ENCODE measurements around the gene EPB41L2.
"Not testable (repeated sequence)": the region's sequence is repeated elsewhere in the genome, so short reads cannot be mapped to it uniquely, and the experiment has no call there.

Gene EPB41L2

DNA sequence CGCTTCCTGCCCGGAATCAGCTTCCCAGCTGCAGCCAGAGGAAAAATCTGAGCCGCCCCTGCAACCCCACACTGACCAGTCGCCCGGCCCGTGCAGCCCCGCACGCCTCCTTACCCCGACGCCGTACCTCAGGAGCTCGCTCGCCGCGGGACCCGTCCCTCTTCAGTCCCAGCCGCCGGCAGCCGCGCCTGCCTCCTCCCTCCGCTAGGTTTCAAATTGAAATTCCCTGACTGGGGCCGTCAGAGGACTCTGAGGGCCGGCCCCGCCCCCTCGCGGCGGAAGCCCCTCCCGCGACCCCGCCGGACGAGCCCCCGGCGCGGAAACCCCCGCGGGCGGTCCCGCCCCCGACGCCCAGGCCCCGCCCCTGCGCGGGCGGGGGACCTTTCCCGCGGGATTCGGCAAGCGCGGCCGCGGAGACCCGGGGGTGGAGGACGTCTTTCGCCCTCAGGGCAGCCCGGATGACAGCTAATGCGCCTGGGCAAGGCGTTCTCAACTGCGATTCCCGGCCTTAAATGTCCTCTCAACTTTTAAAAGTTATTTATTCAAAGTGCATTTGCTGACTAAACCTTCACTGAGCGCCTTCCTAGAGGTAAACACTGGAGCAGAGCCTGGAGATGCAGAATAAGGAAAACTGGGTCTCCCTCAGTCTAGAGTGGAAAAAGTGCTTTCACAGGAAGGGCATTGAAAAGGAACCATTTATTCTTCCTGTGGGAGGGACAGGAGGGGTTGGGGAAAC, at the start of gene EPB41L2:
Gene EPB41L2, minus strand, starts transcription at position 218 of the 736 bp plus-strand sequence. CDS start 106,760 bp downstream, outside the sequence.
- DNase-seq = peak; percentile 77 to 95

DNA sequence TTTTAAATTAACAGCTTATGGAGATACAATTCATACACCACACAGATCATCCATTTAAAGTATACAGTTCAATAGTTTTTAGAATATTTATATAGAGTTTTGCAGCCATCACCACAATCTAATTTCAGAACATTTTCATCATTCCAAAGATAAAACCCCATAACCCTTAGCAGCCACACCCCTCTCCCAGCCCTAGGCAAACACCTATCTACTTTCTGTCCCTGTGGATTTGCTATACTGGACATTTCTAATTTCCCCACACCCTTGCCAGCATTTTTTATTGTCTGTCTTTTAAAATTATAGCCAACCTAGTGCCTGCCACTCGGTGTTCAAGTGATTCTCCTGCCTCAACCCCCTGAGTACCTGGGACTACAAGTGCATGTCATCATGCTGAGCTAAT, 49.2 kb upstream of the EPB41L2 start:
- DNase-seq = no peak

DNA sequence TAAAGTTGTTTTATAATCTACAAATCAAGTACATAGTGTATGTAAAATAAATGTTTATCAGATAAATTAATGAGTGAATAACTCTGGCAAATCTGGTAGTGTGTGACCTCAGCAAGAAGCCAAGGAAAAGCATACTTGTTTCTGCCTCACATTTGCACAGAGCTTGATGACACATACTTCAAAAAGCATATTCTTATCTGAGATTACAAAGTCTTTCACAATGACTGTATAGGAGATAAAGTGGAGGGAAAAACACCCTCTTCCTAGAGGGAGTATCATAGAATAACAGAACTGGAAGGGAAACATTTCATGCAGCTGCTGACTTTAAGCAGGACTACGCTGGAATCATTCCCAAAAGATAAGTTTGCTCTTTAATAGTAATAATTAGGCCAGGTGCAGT, 44.1 kb upstream of the EPB41L2 start:
- peak in 1 of 2 experiments; percentile 27 for DNase-seq

DNA sequence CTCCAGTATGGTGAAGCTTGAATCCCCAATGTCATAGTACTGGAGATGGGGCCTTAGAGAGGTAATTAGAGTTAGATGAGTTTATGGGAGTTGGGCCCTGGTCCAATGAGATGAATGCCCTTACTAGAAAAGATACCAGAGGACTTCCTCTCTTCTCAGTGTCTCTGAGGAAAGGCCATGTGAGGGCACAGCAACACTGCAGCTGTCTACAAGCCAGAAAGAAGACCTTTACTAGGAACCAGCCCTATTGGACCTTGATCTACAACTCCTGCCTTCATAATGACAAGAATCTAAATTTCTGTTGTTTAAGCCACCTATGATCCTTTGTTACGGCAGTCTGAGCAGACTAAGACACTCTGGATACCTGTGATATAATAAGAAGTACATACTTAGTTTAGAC, 40.9 kb upstream of the EPB41L2 start:
- DNase-seq = no peak

DNA sequence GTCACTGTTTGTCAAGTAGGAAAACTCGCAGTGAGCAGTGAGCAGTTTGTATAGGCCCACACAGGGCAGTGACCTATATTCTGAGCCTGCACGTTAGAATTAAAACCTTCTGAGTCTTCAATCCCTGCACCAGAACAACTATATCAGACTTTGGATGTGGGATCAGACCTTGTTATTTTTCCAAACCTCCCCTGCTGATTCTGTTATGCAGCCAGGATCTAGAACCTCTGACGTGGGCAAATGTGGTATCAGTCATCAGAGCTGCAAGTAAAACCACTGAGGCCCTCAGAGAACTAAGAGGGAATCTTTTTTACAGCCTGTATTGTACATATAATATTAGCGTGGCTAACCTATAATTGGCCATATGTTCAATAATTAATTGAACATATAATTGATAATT, 40.3 kb upstream of the EPB41L2 start:
- no peak for DNase-seq

DNA sequence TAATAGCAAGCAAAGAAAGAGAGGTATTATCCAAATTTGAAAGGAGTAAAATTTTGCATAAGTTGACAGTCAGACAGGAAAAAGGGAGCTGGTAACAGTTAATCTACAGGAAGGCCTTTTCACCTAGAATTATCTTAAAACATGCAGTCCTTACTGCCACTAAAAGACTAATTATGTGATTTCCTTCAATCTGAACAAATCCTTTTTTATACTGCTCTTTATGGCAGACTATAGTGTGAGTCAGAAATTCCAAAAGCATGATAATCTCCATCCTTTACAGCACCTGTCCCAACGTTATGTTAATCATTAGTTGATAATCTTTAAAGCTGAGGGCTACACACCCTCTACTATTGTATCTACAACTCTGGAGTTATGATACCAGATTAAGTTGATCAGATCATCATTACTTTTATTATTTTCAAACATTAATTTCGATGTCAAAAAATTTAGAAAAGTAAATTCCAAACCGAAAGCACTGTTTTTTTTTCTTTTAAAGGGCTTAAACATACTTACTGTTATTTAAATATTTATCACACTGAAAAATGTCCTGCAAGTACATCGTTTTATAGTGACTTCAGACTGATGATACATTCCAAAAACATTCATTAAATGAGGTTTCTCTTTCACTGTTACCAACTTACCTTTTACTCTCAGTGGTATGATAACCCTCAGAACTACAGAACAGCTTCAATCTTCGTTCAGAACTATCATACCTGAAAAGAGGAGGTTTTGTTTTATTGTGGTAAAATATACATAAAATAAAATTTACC, 39.1 kb upstream of the EPB41L2 start:
- DNase-seq = peak in 1 of 2 experiments; percentile 16

DNA sequence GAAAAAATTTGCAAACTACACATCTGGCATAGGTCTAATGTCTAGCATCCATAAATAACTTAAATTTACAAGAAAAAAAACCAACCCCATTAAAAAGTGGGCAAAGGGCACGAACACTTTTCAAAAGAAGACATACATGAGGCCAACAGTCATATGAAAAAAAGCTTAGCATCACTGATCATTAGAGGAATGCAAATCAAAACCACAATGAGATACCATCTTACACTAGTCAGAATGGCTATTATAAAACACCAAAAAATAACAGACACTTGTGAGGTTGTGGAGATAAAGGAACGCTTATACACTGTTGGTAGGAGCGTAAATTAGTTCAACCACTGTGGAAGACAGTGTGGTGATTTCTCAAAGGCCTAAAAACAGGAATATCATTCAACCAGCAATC, 33.7 kb upstream of the EPB41L2 start:
- DNase-seq = no peak

DNA sequence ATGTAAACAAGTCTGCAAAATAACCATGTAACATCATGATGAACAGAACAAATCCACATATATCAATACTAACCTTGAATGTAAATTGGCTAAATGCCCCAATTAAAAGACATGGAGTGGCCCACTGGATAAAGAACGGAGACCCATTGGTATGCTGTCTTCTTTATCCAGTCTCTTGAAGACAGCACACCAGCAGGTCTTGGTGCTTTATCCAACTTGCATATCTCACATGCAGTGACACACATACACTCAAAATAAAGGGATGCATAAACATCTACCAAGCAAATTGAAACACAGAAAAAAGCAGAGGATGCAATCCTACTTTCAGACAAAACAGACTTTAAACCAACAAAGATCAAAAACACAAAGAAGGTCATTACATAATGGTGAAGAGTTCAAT, 30.3 kb upstream of the EPB41L2 start:
- no peak for DNase-seq

DNA sequence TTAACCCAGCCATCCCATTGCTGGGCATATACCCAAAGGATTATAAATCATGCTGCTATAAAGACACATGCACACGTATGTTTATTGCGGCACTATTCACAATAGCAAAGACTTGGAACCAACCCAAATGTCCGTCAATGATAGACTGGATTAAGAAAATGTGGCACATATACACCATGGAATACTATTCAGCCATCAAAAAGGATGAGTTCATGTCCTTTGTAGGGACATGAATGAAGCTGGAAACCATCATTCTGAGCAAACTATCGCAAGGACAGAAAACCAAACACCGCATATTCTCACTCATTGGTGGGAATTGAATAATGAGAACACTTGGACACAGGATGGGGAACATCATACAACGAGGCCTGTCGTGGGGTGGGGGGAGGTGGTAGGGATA, 28.9 kb upstream of the EPB41L2 start:
- not testable (repeated sequence) for DNase-seq

DNA sequence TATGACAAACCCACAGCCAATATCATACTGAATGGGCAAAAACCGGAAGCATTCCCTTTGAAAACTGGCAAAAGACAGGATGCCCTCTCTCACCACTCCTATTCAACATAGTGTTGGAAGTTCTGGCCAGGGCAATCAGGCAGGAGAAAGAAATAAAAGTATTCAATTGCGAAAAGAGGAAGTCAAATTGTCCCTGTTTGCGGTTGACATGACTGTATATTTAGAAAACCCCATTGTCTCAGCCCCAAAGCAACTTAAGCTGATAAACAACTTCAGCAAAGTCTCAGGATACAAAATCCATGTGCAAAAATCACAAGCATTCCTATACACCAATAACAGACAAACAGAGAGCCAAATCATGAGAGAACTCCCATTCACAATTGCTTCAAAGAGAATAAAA, 27.3 kb upstream of the EPB41L2 start:
- not testable (repeated sequence) for DNase-seq

DNA sequence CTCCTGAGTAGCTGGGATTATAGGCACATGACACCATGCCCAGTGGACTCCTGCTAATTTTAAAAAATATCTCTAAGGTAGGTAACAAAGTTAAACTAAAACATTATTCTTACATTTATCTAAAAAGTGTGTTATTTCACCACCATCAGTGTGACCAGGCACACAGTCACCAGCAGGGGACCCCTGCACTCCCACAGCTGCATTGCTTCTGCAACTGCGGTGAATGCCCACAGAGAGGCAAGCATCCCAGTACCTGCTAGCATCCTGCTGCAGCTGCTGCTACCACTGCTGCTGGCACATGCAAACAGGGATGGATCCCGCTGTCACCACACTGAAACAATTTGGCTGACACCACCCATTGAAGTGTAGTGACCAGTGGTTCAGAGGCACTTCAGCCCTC, 21.9 kb upstream of the EPB41L2 start:
- DNase-seq = no peak

DNA sequence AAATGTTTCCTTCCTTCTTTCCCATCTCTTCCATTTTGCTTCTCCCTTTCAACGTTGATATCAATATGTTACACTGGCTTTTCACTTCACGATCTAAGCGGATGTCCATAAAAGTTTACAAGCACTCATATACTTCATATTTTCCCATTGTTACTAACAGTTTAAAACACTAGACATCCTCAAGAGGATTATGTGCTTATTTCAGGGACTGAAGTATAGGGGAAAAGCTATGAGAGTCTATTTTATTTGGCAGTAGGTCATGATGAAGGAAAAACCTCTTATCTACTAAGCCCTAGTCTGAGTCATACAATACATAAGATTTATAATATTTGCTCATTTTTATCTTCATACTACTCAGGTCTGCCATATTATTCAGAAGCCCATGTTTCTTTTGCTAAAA, 20.6 kb upstream of the EPB41L2 start:
- no peak for DNase-seq

DNA sequence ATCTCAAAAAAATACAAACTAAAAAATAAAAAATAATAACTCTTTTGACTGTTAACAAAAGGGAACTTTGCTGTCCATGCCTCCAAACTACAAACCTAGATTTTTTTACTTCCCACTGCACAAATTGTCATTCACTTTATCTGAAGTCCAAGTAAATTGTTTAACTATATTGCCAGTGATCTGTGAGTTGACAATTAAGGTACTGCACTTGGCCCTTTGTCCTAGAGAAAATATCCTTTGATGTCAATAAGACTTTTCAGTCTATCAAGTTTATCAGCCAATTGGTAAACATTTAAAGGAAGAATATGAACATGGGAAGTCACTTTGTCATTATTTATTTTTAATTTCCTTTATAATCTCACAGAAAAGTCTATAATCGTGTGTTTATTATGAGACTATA, 19.3 kb upstream of the EPB41L2 start:
- no peak for DNase-seq

DNA sequence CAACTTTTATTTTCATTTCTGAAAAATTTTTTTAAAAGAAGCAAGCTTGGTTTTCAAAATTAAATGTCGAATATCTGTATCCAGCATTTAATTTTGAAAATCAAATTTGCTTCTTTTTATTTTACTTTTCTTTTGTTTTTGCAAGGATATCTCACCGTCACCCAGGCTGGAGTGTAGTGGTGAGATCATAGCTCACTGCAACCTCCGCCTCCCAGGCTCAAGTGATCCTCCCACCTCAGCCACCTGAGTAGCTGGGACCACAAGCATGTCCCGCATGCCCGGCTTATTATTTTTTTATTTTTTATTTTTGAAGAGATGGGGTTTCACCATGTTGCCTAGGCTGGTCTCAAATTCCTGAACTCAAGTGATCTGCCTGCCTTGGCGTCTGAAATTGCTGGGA, 17.0 kb upstream of the EPB41L2 start:
- DNase-seq = no peak

DNA sequence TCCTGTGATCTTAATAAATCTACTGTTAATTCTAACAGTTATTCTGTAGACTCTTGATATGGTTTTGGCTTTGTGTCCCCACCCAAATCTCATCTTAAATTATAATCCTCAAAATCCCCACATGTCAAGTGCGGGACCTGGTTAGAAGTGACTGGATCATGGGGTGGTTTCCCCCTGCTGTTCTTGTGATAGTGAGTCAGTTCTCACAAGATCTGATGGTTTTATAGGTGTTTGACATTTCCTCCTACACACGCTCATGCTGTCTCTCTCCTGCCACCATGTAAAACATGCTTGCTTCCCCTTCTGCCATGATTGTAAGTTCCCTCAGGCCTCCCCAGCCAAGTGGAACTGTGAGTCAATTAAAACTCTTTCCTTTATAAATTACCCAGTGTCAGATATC, 10.5 kb upstream of the EPB41L2 start:
- DNase-seq = no peak

DNA sequence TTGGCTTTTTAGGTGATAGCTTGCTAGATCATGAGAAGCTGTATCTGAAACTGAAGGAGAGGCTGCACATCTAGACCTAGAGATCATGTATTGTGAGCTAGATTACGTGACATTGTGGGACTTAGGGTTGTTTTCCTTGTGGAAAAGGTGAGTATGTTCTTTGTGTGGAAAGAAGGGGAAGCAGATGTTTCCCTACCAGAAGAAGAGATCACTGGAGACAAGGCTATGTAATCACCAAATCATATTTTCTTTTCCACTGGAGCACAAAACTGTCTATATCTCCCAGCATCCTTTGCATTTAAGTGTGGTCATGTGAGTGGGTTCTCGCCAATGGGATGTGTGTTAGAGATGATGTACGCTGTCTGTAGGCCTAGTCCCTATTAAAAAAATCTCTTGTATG, 7.0 kb upstream of the EPB41L2 start:
- DNase-seq = no peak

DNA sequence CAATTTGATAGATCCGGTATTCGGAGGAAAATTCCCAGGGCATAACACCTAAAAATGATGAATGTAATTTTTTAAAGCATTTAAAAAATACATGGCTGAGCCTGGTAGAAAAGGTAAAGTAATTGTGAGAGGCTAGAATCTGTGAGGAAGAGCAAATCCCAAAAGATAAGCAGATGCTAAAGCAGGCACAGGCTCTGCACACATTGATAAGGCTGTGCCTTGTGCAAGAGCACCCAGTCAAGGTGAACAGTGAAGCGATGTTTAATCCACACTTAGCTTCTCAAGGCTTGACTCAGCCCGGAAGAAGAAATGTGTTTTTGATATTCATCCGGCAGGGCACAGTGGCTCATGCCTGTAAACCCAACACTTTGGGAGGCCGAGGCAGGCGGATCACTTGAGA, 5.1 kb upstream of the EPB41L2 start:
- DNase-seq = no peak

DNA sequence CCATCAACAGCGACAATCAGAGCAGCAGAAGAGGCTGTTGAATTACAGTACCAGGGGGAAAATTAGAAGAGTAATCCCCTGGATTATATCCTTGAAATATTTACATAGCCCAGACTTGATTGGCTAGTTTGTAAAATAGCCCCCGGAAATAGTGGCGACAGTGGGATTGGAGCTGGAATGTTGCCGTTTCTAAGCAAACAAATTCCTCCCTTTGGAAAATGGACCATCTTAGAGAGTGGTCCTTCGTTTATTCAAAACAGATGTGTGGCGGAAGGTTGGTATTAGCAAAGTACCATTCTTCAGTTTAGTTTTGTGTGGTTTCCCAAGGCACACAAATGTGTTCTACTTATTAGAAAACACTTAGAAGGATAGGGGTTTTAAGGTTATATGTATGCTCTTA, 4.5 kb upstream of the EPB41L2 start:
- no peak for DNase-seq

DNA sequence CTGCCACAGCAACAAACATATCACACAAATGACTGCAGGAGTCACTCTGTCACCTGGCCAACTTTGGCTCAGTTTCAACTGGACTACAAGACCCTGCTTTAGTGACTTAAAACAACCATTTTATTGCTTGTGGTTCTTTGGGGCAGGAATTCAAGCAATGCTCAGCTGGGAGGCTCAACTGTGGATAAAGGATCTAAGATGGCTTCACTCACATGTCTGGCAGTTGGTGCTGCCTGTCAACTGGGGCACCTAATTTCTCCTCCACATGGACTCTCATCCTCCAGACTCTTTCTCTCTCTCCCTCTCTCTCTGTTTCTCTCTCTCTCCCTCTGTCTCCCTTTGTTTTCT, 2.8 kb upstream of the EPB41L2 start:
- DNase-seq = no peak

DNA sequence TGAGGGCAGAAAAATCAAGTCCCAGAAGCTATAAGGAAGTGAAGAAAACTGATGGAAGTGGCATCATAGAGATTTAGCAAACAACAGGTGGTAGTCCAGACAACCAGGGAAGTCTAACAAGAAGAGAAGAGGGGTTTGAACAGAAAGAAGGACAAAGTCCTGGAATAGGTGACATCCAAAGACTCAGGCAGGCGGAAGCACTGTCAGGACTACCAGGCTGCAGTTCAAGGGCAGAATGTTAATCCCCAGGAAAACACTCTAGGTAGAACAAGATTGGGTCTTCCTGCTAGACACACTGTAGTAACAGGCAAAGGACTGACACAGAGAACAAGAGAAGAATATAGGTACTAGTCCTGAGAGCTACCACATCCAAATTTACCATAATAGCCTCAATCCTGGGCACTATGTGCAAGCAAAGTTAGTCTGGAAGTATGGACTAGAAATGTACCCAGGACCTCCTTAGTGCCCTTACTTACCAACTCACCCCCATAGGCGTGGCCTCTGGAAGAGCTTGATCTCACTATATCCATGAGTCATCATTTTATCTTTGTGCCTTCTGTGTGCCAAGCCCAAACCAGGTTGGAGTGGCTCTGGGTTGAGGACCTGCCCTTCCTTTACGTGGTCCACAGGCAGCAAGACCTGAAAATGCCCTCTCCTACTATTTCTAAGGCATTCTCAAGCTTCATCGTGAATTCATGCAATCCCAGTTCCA, 2.2 kb upstream of the EPB41L2 start:
- no peak for DNase-seq

DNA sequence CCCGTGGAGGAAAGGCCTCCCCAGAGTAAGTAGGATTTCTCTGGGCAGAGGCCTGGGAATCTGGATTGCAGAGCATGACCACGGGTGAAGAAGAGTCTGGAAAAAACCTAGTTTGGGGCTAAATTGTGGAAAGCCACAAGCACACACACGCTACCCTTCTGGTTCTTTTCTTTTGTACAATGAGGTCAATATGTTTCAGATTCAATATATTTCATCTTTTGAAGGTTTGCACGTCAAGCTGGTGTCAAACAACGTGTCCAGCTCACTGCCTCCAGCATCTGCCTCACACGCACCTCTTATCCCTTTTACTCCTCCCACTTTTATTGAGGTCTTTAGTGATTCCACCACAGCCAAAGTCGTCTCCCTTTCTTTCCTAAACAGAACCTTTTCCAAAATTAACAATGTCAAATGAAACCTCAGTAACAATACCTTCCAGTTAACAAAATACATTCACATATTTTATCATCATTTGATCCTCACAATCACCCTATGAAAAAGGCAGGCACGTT, 773 bp upstream of the EPB41L2 start:
- DNase-seq = no peak

DNA sequence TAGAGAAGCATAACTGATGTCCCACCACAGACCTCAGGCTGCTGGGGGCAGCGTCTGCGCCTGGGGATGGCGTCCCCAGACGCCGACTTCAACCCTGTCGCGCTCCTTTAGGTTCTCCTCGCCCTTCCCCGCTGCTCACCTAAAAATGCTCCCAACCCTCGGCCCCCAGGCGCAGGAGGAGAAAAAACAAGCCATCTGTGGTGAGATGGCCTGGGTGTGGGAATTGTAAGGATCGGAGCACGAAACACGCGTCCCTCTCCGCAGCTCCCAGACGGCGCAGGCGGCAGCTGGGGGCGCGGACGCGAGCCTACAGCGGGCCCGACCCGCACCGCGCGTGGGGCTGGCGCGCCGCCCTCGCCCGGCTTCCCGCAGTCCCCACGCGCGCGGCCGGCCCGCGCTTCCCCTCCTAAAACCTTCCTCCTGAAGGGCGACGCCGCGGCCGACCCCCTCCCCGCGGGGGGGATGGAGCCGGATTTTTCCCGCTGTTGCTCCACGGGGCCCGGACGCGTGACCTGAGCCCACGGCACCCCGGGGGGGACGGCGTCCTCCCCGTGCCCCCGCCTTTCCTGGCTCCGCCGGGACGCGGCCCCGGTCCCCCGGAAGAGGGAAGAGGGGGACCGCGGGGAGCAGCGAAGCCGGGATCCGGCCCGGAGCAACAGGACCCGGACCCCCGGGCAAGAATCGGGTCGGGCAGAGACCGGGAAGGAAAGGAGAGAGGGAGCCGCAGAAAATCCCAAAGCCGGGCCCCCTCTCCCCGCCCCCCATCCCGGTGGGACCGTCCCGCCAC, 611 bp downstream of the EPB41L2 start:
- DNase-seq = peak in 1 of 2 experiments; percentile 45

DNA sequence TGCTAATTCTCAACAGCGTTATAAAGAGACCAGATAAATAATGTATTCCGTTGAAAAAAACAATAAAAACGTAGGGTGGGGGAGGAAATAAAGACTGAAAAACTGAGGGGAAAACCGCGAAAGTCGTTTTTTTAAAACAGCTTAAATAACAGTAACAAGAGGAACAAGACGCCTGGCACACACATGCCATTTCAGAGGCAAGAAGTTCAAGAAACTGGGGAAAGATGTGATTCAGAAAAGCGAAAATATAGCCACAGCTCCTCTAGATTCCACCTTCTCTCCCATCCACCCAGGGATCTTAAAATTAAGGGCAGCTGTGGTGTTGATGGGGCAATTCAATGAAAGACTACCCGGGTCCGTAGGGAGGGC, 1.3 kb downstream of the EPB41L2 start:
- DNase-seq = peak in 1 of 2 experiments; percentile 39
